Stimulated activated CD4-positive, alpha-beta T cell treated with anti-CD3 and anti-CD28 coated beads, TNF-alpha, amount 100 ng/mL, for 4 hours (primary cell): ENCODE results near the gene OTC.

Source experiments
- DNase-seq, 3 experiments: peaks; one replicate each; pipeline ENCODE4 v3.0.0-alpha.2; 2020; ENCODE audit warnings: low read depth in 3 of 3

The OTC gene

GRCh38 chrX:38357747-38358673 lies 5.6 kb downstream of the OTC start:
- DNase-seq, result no peak

- DNase-seq, result no peak
Measured at GRCh38 chrX:38363046-38363445, 10.6 kb downstream of the OTC start.

GRCh38 chrX:38365954-38366353 lies 13.6 kb downstream of the OTC start:
- DNase-seq, result no peak

GRCh38 chrX:38368774-38369173 lies 16.4 kb downstream of the OTC start:
- DNase-seq, result no peak

GRCh38 chrX:38371641-38372040 lies 19.2 kb downstream of the OTC start:
- DNase-seq, result no peak

- DNase-seq, result no peak
Measured at GRCh38 chrX:38374431-38374830, 22.0 kb downstream of the OTC start.

- DNase-seq, result no peak
Measured at GRCh38 chrX:38375891-38376290, 23.5 kb downstream of the OTC start.

- no peak for DNase-seq
Measured at GRCh38 chrX:38376747-38377146, 24.3 kb downstream of the OTC start.

- no peak for DNase-seq
Measured at GRCh38 chrX:38379088-38379487, 26.7 kb downstream of the OTC start.

GRCh38 chrX:38382663-38383062 lies 30.3 kb downstream of the OTC start:
- no peak for DNase-seq

GRCh38 chrX:38400389-38400910 lies 48.0 kb downstream of the OTC start:
- DNase-seq, result no peak

GRCh38 chrX:38402118-38402517 lies 49.7 kb downstream of the OTC start:
- DNase-seq, result no peak

GRCh38 chrX:38403834-38404233 lies 51.4 kb downstream of the OTC start:
- no peak for DNase-seq

- no peak for DNase-seq
Measured at GRCh38 chrX:38407126-38407525, 54.7 kb downstream of the OTC start.

- DNase-seq, result no peak
Measured at GRCh38 chrX:38409289-38409688, 56.9 kb downstream of the OTC start.

- no peak for DNase-seq
Measured at GRCh38 chrX:38426785-38427184, 74.4 kb downstream of the OTC start.

GRCh38 chrX:38431525-38431924 lies 79.1 kb downstream of the OTC start:
- DNase-seq, result no peak

GRCh38 chrX:38435130-38435529 lies 82.7 kb downstream of the OTC start:
- no peak for DNase-seq

- no peak for DNase-seq
Measured at GRCh38 chrX:38437093-38437492, 84.7 kb downstream of the OTC start.

GRCh38 chrX:38438321-38438720 lies 85.9 kb downstream of the OTC start:
- DNase-seq, result no peak

GRCh38 chrX:38452603-38453002 lies 100.2 kb downstream of the OTC start:
- DNase-seq, result no peak

GRCh38 chrX:38458071-38458470 lies 105.7 kb downstream of the OTC start:
- no peak for DNase-seq

GRCh38 chrX:38462257-38462656 lies 109.9 kb downstream of the OTC start:
- no peak for DNase-seq

GRCh38 chrX:38465686-38466085 lies 113.3 kb downstream of the OTC start:
- DNase-seq, result no peak
